ENCODE results near the gene TMEM30B. TPM values are rescaled to one million over a fixed set of nuclear protein-coding genes. Genes with fewer than 3 reads are reported as not detected.
"Not testable (repeated sequence)": the region's sequence is repeated elsewhere in the genome, so short reads cannot be mapped to it uniquely, and the experiment has no call there.

The TMEM30B gene
- total RNA-seq, 1 donor from 2014 or later = 0.36 TPM

DNA sequence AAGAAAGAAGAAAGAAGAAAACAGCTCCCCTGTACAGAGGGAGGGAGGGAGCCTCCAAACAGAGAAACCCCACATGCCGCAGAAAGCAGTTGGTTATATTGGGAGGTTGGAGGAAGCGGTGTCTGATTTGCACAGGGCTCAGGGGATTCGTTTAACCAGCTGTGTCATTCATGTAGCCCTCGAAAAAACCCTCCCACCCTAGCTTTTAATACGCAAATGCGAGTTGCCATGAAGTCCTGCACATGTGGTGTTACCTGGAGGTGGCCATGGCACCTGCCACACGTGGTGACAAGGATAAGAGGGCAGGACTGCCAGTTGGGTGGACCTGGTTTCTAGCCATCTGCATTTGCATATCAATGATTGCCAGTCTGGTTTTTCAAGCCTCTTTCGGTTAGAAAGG, 40.9 kb downstream of the TMEM30B start:
- Mint-ChIP-seq H3K27me3 (ENCODE audit: low read depth, unreplicated experiment) (peaks cover under 1% of the 10 kb centered on the region), H3K36me3 (ENCODE audit: low read depth, unreplicated experiment) (no peaks in the 10 kb centered on the region), H3K27ac (ENCODE audit: unreplicated experiment) (no peak overlapping the region), H3K9me3 (ENCODE audit: unreplicated experiment) (peaks cover 4% of the 10 kb centered on the region), H3K4me3 (ENCODE audit: unreplicated experiment) (no peak overlapping the region), H3K4me1 (ENCODE audit: low read depth, unreplicated experiment) (no peaks in the 10 kb centered on the region)
- no peak overlapping the region for H3K27ac ChIP-seq (ENCODE audit: low read depth, low read length)
- H3K4me3 ChIP-seq (ENCODE audit: insufficient read depth, low read depth, low read length) = no peak overlapping the region
- peaks cover 10% of the 10 kb centered on the region for H3K9me3 ChIP-seq (ENCODE audit: insufficient read depth, low read depth, low read length)
- no peaks in the 10 kb centered on the region for H3K4me1 ChIP-seq (ENCODE audit: insufficient read depth, low read length)
- H2AFZ ChIP-seq (ENCODE audit: low read depth, low read length) = no peak overlapping the region
- H3K36me3 ChIP-seq (ENCODE audit: insufficient read depth, low read length) = no peaks in the 10 kb centered on the region
- no peak overlapping the region for H3K9ac ChIP-seq (ENCODE audit: low read length)
- no peaks in the 10 kb centered on the region for H3K79me2 ChIP-seq (ENCODE audit: insufficient read depth, low read length)
- no peak for FAIRE-seq
- no peaks in the 10 kb centered on the region for H4K20me1 ChIP-seq (ENCODE audit: insufficient read depth, low read length)
- no peak overlapping the region for H3K4me2 ChIP-seq (ENCODE audit: low read length)
- H3K27me3 ChIP-seq (ENCODE audit: insufficient read depth, low read length) = no peaks in the 10 kb centered on the region
- TF ChIP-seq, protein P1, sequence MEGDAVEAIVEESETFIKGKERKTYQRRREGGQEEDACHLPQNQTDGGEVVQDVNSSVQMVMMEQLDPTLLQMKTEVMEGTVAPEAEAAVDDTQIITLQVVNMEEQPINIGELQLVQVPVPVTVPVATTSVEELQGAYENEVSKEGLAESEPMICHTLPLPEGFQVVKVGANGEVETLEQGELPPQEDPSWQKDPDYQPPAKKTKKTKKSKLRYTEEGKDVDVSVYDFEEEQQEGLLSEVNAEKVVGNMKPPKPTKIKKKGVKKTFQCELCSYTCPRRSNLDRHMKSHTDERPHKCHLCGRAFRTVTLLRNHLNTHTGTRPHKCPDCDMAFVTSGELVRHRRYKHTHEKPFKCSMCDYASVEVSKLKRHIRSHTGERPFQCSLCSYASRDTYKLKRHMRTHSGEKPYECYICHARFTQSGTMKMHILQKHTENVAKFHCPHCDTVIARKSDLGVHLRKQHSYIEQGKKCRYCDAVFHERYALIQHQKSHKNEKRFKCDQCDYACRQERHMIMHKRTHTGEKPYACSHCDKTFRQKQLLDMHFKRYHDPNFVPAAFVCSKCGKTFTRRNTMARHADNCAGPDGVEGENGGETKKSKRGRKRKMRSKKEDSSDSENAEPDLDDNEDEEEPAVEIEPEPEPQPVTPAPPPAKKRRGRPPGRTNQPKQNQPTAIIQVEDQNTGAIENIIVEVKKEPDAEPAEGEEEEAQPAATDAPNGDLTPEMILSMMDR (IDR thresholded peaks at IDR 0.05; ENCODE audit: insufficient read depth, low read depth, low read length) = no peak
- no peak for TF ChIP-seq EZH2 (IDR thresholded peaks at IDR 0.05; ENCODE audit: insufficient read depth, low read length)
- DNase-seq (ENCODE audit: low read depth) = no peak

GRCh38 chr14:61239285-61239684, 41.9 kb downstream of the TMEM30B start:
- not testable (repeated sequence) for H3K4me2 ChIP-seq (ENCODE audit: low read length); H3K27me3 Mint-ChIP-seq (ENCODE audit: low read depth, unreplicated experiment); H3K9me3 Mint-ChIP-seq (ENCODE audit: unreplicated experiment); H3K4me3 ChIP-seq (ENCODE audit: insufficient read depth, low read depth, low read length); H3K4me1 Mint-ChIP-seq (ENCODE audit: low read depth, unreplicated experiment); H3K27me3 ChIP-seq (ENCODE audit: insufficient read depth, low read length); H3K27ac ChIP-seq (ENCODE audit: low read depth, low read length); H3K4me3 Mint-ChIP-seq (ENCODE audit: unreplicated experiment); H3K79me2 ChIP-seq (ENCODE audit: insufficient read depth, low read length); H3K36me3 ChIP-seq (ENCODE audit: insufficient read depth, low read length); H3K9me3 ChIP-seq (ENCODE audit: insufficient read depth, low read depth, low read length); H3K36me3 Mint-ChIP-seq (ENCODE audit: low read depth, unreplicated experiment); H3K9ac ChIP-seq (ENCODE audit: low read length); H3K27ac Mint-ChIP-seq (ENCODE audit: unreplicated experiment); H3K4me1 ChIP-seq (ENCODE audit: insufficient read depth, low read length); DNase-seq (ENCODE audit: low read depth); H2AFZ ChIP-seq (ENCODE audit: low read depth, low read length); H4K20me1 ChIP-seq (ENCODE audit: insufficient read depth, low read length); FAIRE-seq

- Histone ChIP-seq H3K27ac (ENCODE audit: low read depth, low read length) (no peak overlapping the region), H3K9me3 (ENCODE audit: insufficient read depth, low read depth, low read length) (peaks cover 10% of the 10 kb centered on the region), H3K36me3 (ENCODE audit: insufficient read depth, low read length) (no peaks in the 10 kb centered on the region), H4K20me1 (ENCODE audit: insufficient read depth, low read length) (no peaks in the 10 kb centered on the region), H3K79me2 (ENCODE audit: insufficient read depth, low read length) (no peaks in the 10 kb centered on the region), H3K4me3 (ENCODE audit: insufficient read depth, low read depth, low read length) (no peak overlapping the region), H3K4me2 (ENCODE audit: low read length) (no peak overlapping the region), H2AFZ (ENCODE audit: low read depth, low read length) (no peak overlapping the region), H3K27me3 (ENCODE audit: insufficient read depth, low read length) (no peaks in the 10 kb centered on the region), H3K4me1 (ENCODE audit: insufficient read depth, low read length) (peaks cover 4% of the 10 kb centered on the region), H3K9ac (ENCODE audit: low read length) (no peak overlapping the region)
- DNase-seq (ENCODE audit: low read depth) (no peak), FAIRE-seq (no peak)
- Mint-ChIP-seq H3K9me3 (ENCODE audit: unreplicated experiment) (peaks cover 2% of the 10 kb centered on the region), H3K27ac (ENCODE audit: unreplicated experiment) (no peak overlapping the region), H3K27me3 (ENCODE audit: low read depth, unreplicated experiment) (no peaks in the 10 kb centered on the region), H3K36me3 (ENCODE audit: low read depth, unreplicated experiment) (no peaks in the 10 kb centered on the region), H3K4me3 (ENCODE audit: unreplicated experiment) (no peak overlapping the region), H3K4me1 (ENCODE audit: low read depth, unreplicated experiment) (peaks cover 8% of the 10 kb centered on the region)
- TF ChIP-seq, protein P1 (IDR thresholded peaks at IDR 0.05; ENCODE audit: insufficient read depth, low read depth, low read length) = no peak
- TF ChIP-seq EZH2 (IDR thresholded peaks at IDR 0.05; ENCODE audit: insufficient read depth, low read length) = no peak
Observed at GRCh38 chr14:61238611-61239245, 42.4 kb downstream of the TMEM30B start.
